H9 (cell line): ENCODE measurements around the gene HECW1. TPM values are rescaled to one million over a fixed set of nuclear protein-coding genes. Genes with fewer than 3 reads are reported as not detected.

Experiments used
- DNase-seq: peaks from one replicate; pipeline ENCODE4 v3.0.0-alpha.2; 2017
- H2AFZ ChIP-seq: one replicate; pipeline ENCODE4 v1.6.1; 2013; ENCODE audit warnings: mild to moderate bottlenecking, low read length, control low read depth, moderate library complexity
- H2AK5ac ChIP-seq: 2 replicates; pipeline ENCODE4 v1.6.1; 2013; ENCODE audit warnings: low read length, control low read depth, mixed read lengths; ENCODE audit not compliant: insufficient read length
- H2BK120ac ChIP-seq: one replicate; pipeline ENCODE4 v1.6.1; 2013; ENCODE audit warnings: low read depth, mild to moderate bottlenecking, low read length, control low read depth, inconsistent platforms; ENCODE audit not compliant: poor library complexity, severe bottlenecking
- H2BK12ac ChIP-seq: 2 replicates; pipeline ENCODE4 v1.6.1; 2013; ENCODE audit warnings: low read length, control low read depth, mixed read lengths, low read depth; ENCODE audit not compliant: insufficient read length
- H2BK15ac ChIP-seq: 2 replicates; pipeline ENCODE4 v1.6.1; 2013; ENCODE audit warnings: low read depth, low read length, control low read depth
- H2BK20ac ChIP-seq: one replicate; pipeline ENCODE4 v1.6.1; 2013; ENCODE audit warnings: low read depth, mild to moderate bottlenecking, low read length, control low read depth, inconsistent platforms; ENCODE audit not compliant: poor library complexity, severe bottlenecking
- H2BK5ac ChIP-seq: 2 replicates; pipeline ENCODE4 v1.6.1; 2013; ENCODE audit warnings: low read length, control low read depth, mixed read lengths; ENCODE audit not compliant: insufficient read length
- H3K14ac ChIP-seq: 2 replicates; pipeline ENCODE4 v1.6.1; 2013; ENCODE audit warnings: low read length, control low read depth; ENCODE audit not compliant: insufficient read depth
- H3K18ac ChIP-seq: 2 replicates; pipeline ENCODE4 v1.6.1; 2013; ENCODE audit warnings: low read depth, mild to moderate bottlenecking, mixed read lengths, low read length, control low read depth; ENCODE audit not compliant: insufficient read length
- H3K23ac ChIP-seq: 2 replicates; pipeline ENCODE4 v1.6.1; 2013; ENCODE audit warnings: low read length, control low read depth, mixed read lengths, low read depth; ENCODE audit not compliant: insufficient read length
- H3K23me2 ChIP-seq: 2 replicates; pipeline ENCODE4 v1.6.1; 2013; ENCODE audit warnings: low read depth, mild to moderate bottlenecking, mixed read lengths, low read length, control low read depth; ENCODE audit not compliant: insufficient read length, poor library complexity, severe bottlenecking
- H3K27ac ChIP-seq: 2 replicates; pipeline ENCODE4 v1.5.1; 2013; ENCODE audit warnings: low read length, control low read depth, mixed read lengths, low read depth; ENCODE audit not compliant: insufficient read length
- H3K27me3 ChIP-seq: 2 replicates; pipeline ENCODE4 v1.6.1; 2013; ENCODE audit warnings: low read length, control low read depth, inconsistent platforms; ENCODE audit not compliant: insufficient read depth
- H3K4ac ChIP-seq: 2 replicates; pipeline ENCODE4 v1.6.1; 2013; ENCODE audit warnings: low read depth, mild to moderate bottlenecking, control low read depth, inconsistent platforms, low read length, moderate library complexity
- H3K4me1 ChIP-seq: 2 replicates; pipeline ENCODE4 v1.6.1; 2013; ENCODE audit warnings: low read length, control low read depth, inconsistent platforms; ENCODE audit not compliant: insufficient read depth
- H3K4me2 ChIP-seq: 2 replicates; pipeline ENCODE4 v1.6.1; 2013; ENCODE audit warnings: low read length, control low read depth, mixed read lengths; ENCODE audit not compliant: insufficient read length, insufficient read depth
- H3K56ac ChIP-seq: 2 replicates; pipeline ENCODE4 v1.6.1; 2013; ENCODE audit warnings: low read depth, mild to moderate bottlenecking, mixed read lengths, low read length, control low read depth; ENCODE audit not compliant: insufficient read length
- H3K79me1 ChIP-seq: 2 replicates; pipeline ENCODE4 v1.6.1; 2013; ENCODE audit warnings: low read depth, mild to moderate bottlenecking, moderate library complexity, low read length, control low read depth, inconsistent platforms; ENCODE audit not compliant: insufficient read depth, poor library complexity, severe bottlenecking
- H3K79me2 ChIP-seq: 2 replicates; pipeline ENCODE4 v1.6.1; 2013; ENCODE audit warnings: low read length, control low read depth, inconsistent platforms; ENCODE audit not compliant: insufficient read depth
- H3K9ac ChIP-seq: 2 replicates; pipeline ENCODE4 v1.6.1; 2013; ENCODE audit warnings: low read length, control low read depth, mixed read lengths; ENCODE audit not compliant: insufficient read length; ENCODE audit errors: extremely low read depth
- H3K9me3 ChIP-seq: one replicate; pipeline ENCODE4 v1.6.1; 2013; ENCODE audit warnings: low read depth, low read length, inconsistent platforms; ENCODE audit not compliant: control insufficient read depth
- H3T11ph ChIP-seq: one replicate; pipeline ENCODE4 v1.6.1; 2013; ENCODE audit warnings: mild to moderate bottlenecking, low read length, control low read depth, inconsistent platforms
- H4K20me1 ChIP-seq: one replicate; pipeline ENCODE4 v1.6.1; 2013; ENCODE audit not compliant: control insufficient read depth, insufficient read length, insufficient read depth
- H4K5ac ChIP-seq: 2 replicates; pipeline ENCODE4 v1.6.1; 2013; ENCODE audit warnings: low read depth, mild to moderate bottlenecking, mixed read lengths, low read length, control low read depth; ENCODE audit not compliant: insufficient read length
- H4K8ac ChIP-seq: replicated peaks from 2 replicates; pipeline ENCODE4 v1.6.1; 2013; ENCODE audit warnings: low read length, control low read depth, mixed read lengths, low read depth; ENCODE audit not compliant: insufficient read length
- H4K91ac ChIP-seq: 2 replicates; pipeline ENCODE4 v1.6.1; 2013; ENCODE audit warnings: low read depth, mild to moderate bottlenecking, moderate library complexity, mixed read lengths, low read length, control low read depth; ENCODE audit not compliant: insufficient read length
- H3K27ac Mint-ChIP-seq, 3 experiments: 2 replicates in 2 of 3; 3 replicates in 1 of 3; pipeline ENCODE4 v1.8.0; 2020 to 2021; ENCODE audit warnings: mixed read lengths in 3 of 3, mild to moderate bottlenecking in 1 of 3, moderate library complexity in 1 of 3
- H3K27me3 Mint-ChIP-seq: 2 replicates; pipeline ENCODE4 v1.8.0; 2021; ENCODE audit warnings: low read depth, mild to moderate bottlenecking, moderate library complexity, mixed read lengths
- H3K36me3 Mint-ChIP-seq, 3 experiments: 2 replicates in 2 of 3; 3 replicates in 1 of 3; pipeline ENCODE4 v1.8.0; 2020 to 2021; ENCODE audit warnings: low read depth in 3 of 3, mixed read lengths in 3 of 3; ENCODE audit not compliant: insufficient read depth in 1 of 3
- H3K4me1 Mint-ChIP-seq, 2 experiments: 2 replicates each; pipeline ENCODE4 v1.8.0; 2020; ENCODE audit warnings: mixed read lengths in 2 of 2
- H3K4me3 Mint-ChIP-seq, 2 experiments: 2 replicates in 1 of 2; 3 replicates in 1 of 2; pipeline ENCODE4 v1.8.0; 2020 to 2021; ENCODE audit warnings: mild to moderate bottlenecking in 2 of 2, mixed read lengths in 2 of 2, moderate library complexity in 1 of 2
- H3K9me3 Mint-ChIP-seq, 2 experiments: 2 replicates in 1 of 2; 3 replicates in 1 of 2; pipeline ENCODE4 v1.8.0; 2020; ENCODE audit warnings: mild to moderate bottlenecking in 2 of 2, mixed read lengths in 2 of 2, moderate library complexity in 1 of 2
- WGBS: extraction: QIAGEN DNeasy Blood & Tissue Kit; methylation state at CpG from one replicate; pipeline ENCODE4 v1.1.7; 2013; ENCODE audit warnings: missing lambda C conversion rate, low lambda C conversion rate, mixed read lengths; ENCODE audit not compliant: insufficient read length; ENCODE audit errors: extremely low coverage; 5-methylcytosine and 5-hydroxymethylcytosine counted together
- total RNA-seq: library from RNA; stranded (reverse); gene quantifications from 2 replicates; pipeline ENCODE4 v1.2.1, GENCODE V29; 2021
- TF ChIP-seq, protein P1 (sequence below): fragments of 200-600 bp; sonication (generic); conservative IDR thresholded peaks from 3 replicates; pipeline ENCODE4 v1.8.0; 2021; ENCODE audit warnings: antibody characterized with exemption, mild to moderate bottlenecking

HECW1 gene
- total RNA-seq, 1 experiment from 2014 or later = 5.0 TPM

- no peak overlapping the region for H3K27ac ChIP-seq
- Mint-ChIP-seq H3K27me3 (no peaks in the 10 kb centered on the region), H3K4me3 (no peak overlapping the region), H3K4me1 (peaks cover 12 to 18% of the 10 kb centered on the region in 2 experiments), H3K27ac (no peak overlapping the region), H3K9me3 (no peaks in the 10 kb centered on the region; a peak in 1 of 5 replicates), H3K36me3 (no peaks in the 10 kb centered on the region)
- no peaks in the 10 kb centered on the region for H4K20me1 ChIP-seq
- H2AK5ac ChIP-seq = no peak overlapping the region
- H3K23ac ChIP-seq = no peak overlapping the region
- no peaks in the 10 kb centered on the region for H3K79me2 ChIP-seq
- H2BK5ac ChIP-seq = no peak overlapping the region
- H2BK20ac ChIP-seq = no peak overlapping the region
- H3K4ac ChIP-seq = no peak overlapping the region
- no peaks in the 10 kb centered on the region for H3K79me1 ChIP-seq
- no peak overlapping the region for H3K18ac ChIP-seq
- no peak overlapping the region for H2BK12ac ChIP-seq
- no peak overlapping the region for H2BK120ac ChIP-seq
- no peak overlapping the region for H3K14ac ChIP-seq
- DNase-seq = no peak
- H2AFZ ChIP-seq = no peak overlapping the region
- H3K9me3 ChIP-seq = peaks cover 2% of the 10 kb centered on the region
- H2BK15ac ChIP-seq = no peak overlapping the region
- H3T11ph ChIP-seq = no peak overlapping the region
- H3K9ac ChIP-seq = no peak overlapping the region
- H3K23me2 ChIP-seq = no peaks in the 10 kb centered on the region
- H3K56ac ChIP-seq = no peak overlapping the region
- no peak overlapping the region for H4K8ac ChIP-seq
- TF ChIP-seq, protein P1, sequence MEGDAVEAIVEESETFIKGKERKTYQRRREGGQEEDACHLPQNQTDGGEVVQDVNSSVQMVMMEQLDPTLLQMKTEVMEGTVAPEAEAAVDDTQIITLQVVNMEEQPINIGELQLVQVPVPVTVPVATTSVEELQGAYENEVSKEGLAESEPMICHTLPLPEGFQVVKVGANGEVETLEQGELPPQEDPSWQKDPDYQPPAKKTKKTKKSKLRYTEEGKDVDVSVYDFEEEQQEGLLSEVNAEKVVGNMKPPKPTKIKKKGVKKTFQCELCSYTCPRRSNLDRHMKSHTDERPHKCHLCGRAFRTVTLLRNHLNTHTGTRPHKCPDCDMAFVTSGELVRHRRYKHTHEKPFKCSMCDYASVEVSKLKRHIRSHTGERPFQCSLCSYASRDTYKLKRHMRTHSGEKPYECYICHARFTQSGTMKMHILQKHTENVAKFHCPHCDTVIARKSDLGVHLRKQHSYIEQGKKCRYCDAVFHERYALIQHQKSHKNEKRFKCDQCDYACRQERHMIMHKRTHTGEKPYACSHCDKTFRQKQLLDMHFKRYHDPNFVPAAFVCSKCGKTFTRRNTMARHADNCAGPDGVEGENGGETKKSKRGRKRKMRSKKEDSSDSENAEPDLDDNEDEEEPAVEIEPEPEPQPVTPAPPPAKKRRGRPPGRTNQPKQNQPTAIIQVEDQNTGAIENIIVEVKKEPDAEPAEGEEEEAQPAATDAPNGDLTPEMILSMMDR = no peak
- H3K4me2 ChIP-seq = no peak overlapping the region
- H3K4me1 ChIP-seq = peaks cover 5% of the 10 kb centered on the region
- no peak overlapping the region for H4K91ac ChIP-seq
- no peak overlapping the region for H4K5ac ChIP-seq
- no CpG with 5 or more reads among the region's 2 CpGs for WGBS
- no peaks in the 10 kb centered on the region for H3K27me3 ChIP-seq
Measured at GRCh38 chr7:43083106-43083505, 29.3 kb upstream of the HECW1 start.
